GM06990 (cell line): ENCODE results near the gene ADRB2.

Experiments
- DNase-seq: peaks from one replicate; pipeline ENCODE4 v3.0.0-alpha.2; 2011; ENCODE audit not compliant: insufficient read length; ENCODE audit errors: extremely low read depth
- H3K27me3 ChIP-seq: replicated peaks from 2 replicates; pipeline ENCODE4 v1.6.0; 2011; ENCODE audit warnings: low read length; ENCODE audit not compliant: control insufficient read depth, insufficient read depth
- H3K36me3 ChIP-seq: 2 replicates; pipeline ENCODE4 v1.5.1; 2011; ENCODE audit warnings: low read length; ENCODE audit not compliant: control insufficient read depth, insufficient read depth
- H3K4me3 ChIP-seq: replicated peaks from 2 replicates; pipeline ENCODE4 v1.5.1; 2011; ENCODE audit warnings: low read depth, mild to moderate bottlenecking, control low read depth, low read length
- CTCF ChIP-seq: IDR thresholded peaks from 2 replicates; pipeline ENCODE4 v1.5.1; 2011; ENCODE audit warnings: low read length, control low read depth, mild to moderate bottlenecking, inconsistent platforms; ENCODE audit not compliant: insufficient read depth, poor library complexity, severe bottlenecking

The ADRB2 gene

GRCh38 chr5:148811756-148812155, 14.7 kb upstream of the ADRB2 start:
- no peak for TF ChIP-seq CTCF
- no peaks in the 10 kb centered on the region for H3K36me3 ChIP-seq
- H3K27me3 ChIP-seq: no peaks in the 10 kb centered on the region
- no peak for DNase-seq
- H3K4me3 ChIP-seq: no peak overlapping the region

- Histone ChIP-seq H3K36me3 (no peaks in the 10 kb centered on the region), H3K27me3 (no peaks in the 10 kb centered on the region), H3K4me3 (no peak overlapping the region)
- TF ChIP-seq CTCF: no peak
- no peak for DNase-seq
These were observed 11.3 kb upstream of the ADRB2 start for GRCh38 chr5:148815086-148815485.

GRCh38 chr5:148815578-148815977, 10.8 kb upstream of the ADRB2 start:
- H3K4me3 ChIP-seq: no peak overlapping the region
- H3K27me3 ChIP-seq: no peaks in the 10 kb centered on the region
- no peak for TF ChIP-seq CTCF
- no peaks in the 10 kb centered on the region for H3K36me3 ChIP-seq
- no peak for DNase-seq

DNA sequence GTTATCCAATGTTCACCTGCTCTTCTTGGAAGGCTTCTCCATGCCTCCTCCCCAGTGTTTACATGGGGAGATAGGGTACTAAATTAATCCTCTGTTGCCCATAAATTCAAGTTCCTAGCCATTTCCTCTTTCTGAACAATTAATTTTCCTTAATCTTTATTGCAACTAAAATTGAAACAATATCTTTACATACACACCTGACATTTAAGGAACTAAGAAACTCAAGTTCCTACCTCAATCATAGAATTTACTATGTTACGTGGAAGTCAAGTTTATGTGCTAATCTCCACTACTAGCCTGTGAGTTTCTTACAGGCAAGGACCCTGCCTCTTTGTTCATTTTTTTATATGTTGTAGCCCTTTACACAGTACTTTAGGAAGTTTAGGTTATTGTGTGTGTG, 10.1 kb upstream of the ADRB2 start:
- H3K4me3 ChIP-seq: no peak overlapping the region
- no peak for DNase-seq
- no peaks in the 10 kb centered on the region for H3K27me3 ChIP-seq
- H3K36me3 ChIP-seq: no peaks in the 10 kb centered on the region
- no peak for TF ChIP-seq CTCF

DNA sequence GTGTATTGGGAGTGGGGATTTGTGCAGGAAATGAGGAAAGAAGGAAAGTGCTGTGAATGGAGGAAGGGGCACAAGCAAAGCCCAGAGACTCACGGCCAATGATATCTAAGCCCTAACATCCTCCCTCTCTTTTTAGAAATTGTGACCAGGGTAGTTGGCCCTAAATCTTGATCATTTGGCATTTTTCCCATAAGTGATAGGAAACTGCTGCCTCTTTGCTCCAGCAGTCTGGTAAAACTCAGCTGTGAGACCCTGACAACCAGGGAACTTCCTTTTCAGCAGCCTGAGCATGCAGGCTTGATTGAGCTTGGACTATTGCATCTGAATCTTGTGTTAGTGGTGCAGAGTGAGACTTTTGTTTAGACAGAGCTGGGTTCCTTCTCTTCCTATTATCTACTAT, 9.6 kb upstream of the ADRB2 start:
- no peaks in the 10 kb centered on the region for H3K27me3 ChIP-seq
- TF ChIP-seq CTCF: no peak
- no peak for DNase-seq

GRCh38 chr5:148817606-148818005, 8.8 kb upstream of the ADRB2 start:
- no peaks in the 10 kb centered on the region for H3K36me3 ChIP-seq
- no peak for DNase-seq
- no peak overlapping the region for H3K4me3 ChIP-seq
- no peak for TF ChIP-seq CTCF
- no peaks in the 10 kb centered on the region for H3K27me3 ChIP-seq

More for the DNA sequence above, 9.6 kb upstream of the ADRB2 start:
- no peak overlapping the region for H3K4me3 ChIP-seq
- no peaks in the 10 kb centered on the region for H3K36me3 ChIP-seq
